Chondrocyte (in vitro differentiated cells): Measurements from ENCODE around the gene DGKI. TPM values are rescaled to one million over a fixed set of nuclear protein-coding genes. Genes with fewer than 3 reads are reported as not detected.

Experiments
- DNase-seq: peaks from one replicate; pipeline ENCODE4 v3.0.0; 2021; ENCODE audit warnings: mixed read lengths, low spot score
- H3K27ac Mint-ChIP-seq: one replicate; pipeline ENCODE4 v1.8.0; 2021; ENCODE audit warnings: mild to moderate bottlenecking, moderate library complexity, mixed read lengths; ENCODE audit not compliant: unreplicated experiment
- H3K27me3 Mint-ChIP-seq: 2 replicates; pipeline ENCODE4 v1.8.0; 2021; ENCODE audit warnings: low read depth, mixed read lengths
- H3K36me3 Mint-ChIP-seq: 2 replicates; pipeline ENCODE4 v1.8.0; 2021; ENCODE audit warnings: low read depth, mixed read lengths
- H3K4me1 Mint-ChIP-seq: 2 replicates; pipeline ENCODE4 v1.8.0; 2021; ENCODE audit warnings: low read depth, mild to moderate bottlenecking, mixed read lengths
- H3K4me3 Mint-ChIP-seq: one replicate; pipeline ENCODE4 v1.8.0; 2021; ENCODE audit warnings: mild to moderate bottlenecking, moderate library complexity, mixed read lengths; ENCODE audit not compliant: unreplicated experiment
- H3K9me3 Mint-ChIP-seq: 2 replicates; pipeline ENCODE4 v1.8.0; 2021; ENCODE audit warnings: low read depth, mixed read lengths
- CTCF ChIP-seq: fragments of 200-600 bp; sonication (generic); IDR thresholded peaks from 2 replicates; pipeline ENCODE4 v1.5.0; 2021; ENCODE audit warnings: antibody characterized with exemption, mild to moderate bottlenecking, moderate library complexity
- total RNA-seq: library from RNA; stranded (reverse); gene quantifications from 3 replicates; pipeline ENCODE4 v1.2.1, GENCODE V29; 2021

Gene DGKI
- total RNA-seq, 1 donor from 2014 or later = 15.3 TPM

DNA sequence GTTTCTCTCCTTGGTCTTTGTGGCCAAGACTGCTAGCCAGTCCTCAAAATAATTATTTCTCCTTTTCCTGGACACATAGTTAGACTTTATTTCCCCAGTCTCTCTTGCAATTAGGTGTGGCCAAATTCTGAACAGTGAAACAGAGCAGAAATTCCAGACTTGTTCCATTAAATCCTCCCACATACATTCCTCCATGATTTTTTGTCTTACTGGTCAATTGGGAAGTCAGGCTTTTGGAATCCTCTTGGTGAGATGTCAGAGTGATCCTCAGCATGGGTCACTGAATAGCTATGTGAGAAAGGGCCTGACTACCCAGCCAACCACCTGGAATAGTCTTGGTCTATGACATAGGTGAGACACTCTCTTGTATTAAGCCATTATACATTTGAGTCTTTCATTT, 164.2 kb downstream of the DGKI start:
- peak overlapping the region; percentile 90 for H3K27ac Mint-ChIP-seq
- TF ChIP-seq CTCF = no peak
- DNase-seq = no peak
- H3K27me3 Mint-ChIP-seq = no peaks in the 10 kb centered on the region
- no peak overlapping the region for H3K4me3 Mint-ChIP-seq
- peaks cover 18% of the 10 kb centered on the region for H3K36me3 Mint-ChIP-seq
- H3K4me1 Mint-ChIP-seq = peaks cover 66% of the 10 kb centered on the region
- H3K9me3 Mint-ChIP-seq = no peaks in the 10 kb centered on the region

- H3K27me3 Mint-ChIP-seq = no peaks in the 10 kb centered on the region
Observed at GRCh38 chr7:137681657-137682562, 164.9 kb downstream of the DGKI start.

GRCh38 chr7:137674551-137675409, 172.0 kb downstream of the DGKI start:
- H3K4me1 Mint-ChIP-seq = peaks cover 18% of the 10 kb centered on the region
- H3K27ac Mint-ChIP-seq = no peak overlapping the region
- no peak for TF ChIP-seq CTCF
- peaks cover 23% of the 10 kb centered on the region for H3K36me3 Mint-ChIP-seq
- no peaks in the 10 kb centered on the region for H3K27me3 Mint-ChIP-seq
- DNase-seq = no peak
- H3K9me3 Mint-ChIP-seq = no peaks in the 10 kb centered on the region
- H3K4me3 Mint-ChIP-seq = no peak overlapping the region

More at GRCh38 chr7:137681657-137682562, 164.9 kb downstream of the DGKI start:
- Mint-ChIP-seq H3K9me3 (no peaks in the 10 kb centered on the region), H3K4me3 (no peak overlapping the region), H3K4me1 (peaks cover 59% of the 10 kb centered on the region), H3K36me3 (peaks cover 18% of the 10 kb centered on the region), H3K27ac (peak overlapping the region; percentile 90)
- no peak for DNase-seq
- TF ChIP-seq CTCF = no peak

DNA sequence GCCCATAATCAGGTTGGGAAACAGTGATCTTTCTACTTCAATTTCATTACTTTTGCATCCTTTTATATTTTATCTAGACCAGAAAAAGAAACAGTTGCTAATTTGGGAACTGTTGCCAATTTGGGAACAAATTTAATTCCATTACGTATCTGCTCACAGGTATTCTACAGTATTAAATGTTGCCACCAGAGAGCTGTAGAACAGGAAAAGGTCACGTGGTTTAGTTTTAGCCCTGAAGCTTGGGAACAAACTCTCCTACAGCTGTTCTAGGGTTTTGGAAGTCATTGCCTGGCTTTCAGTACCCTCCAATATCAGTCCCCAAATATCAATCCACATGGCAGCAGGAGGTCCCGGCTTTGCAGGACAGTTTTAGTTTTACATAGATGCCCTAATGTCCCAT, 172.7 kb downstream of the DGKI start:
- H3K27me3 Mint-ChIP-seq = no peaks in the 10 kb centered on the region
- no peak overlapping the region for H3K27ac Mint-ChIP-seq
- no peak for TF ChIP-seq CTCF
- peaks cover 25% of the 10 kb centered on the region for H3K4me1 Mint-ChIP-seq
- peaks cover 23% of the 10 kb centered on the region for H3K36me3 Mint-ChIP-seq
- H3K9me3 Mint-ChIP-seq = no peaks in the 10 kb centered on the region
- H3K4me3 Mint-ChIP-seq = no peak overlapping the region
- no peak for DNase-seq

DNA sequence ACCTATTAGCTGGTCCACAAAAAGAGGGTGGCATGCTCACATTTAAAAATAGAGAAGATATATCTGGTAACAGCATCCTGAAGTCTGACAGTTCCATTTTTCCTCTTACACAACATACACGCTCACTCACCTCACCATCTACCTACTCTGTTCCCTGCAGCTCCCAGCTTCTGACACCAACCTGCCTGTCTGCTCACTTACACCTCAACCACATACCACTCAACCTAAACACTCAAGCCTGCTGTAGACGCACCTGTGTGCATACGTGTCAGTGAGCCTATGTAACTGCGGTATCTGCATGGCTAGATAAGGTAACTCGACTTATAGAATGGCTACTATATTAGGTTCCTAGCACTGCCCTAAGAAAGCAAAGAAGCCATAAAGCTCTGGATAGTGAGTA, 174.9 kb downstream of the DGKI start:
- DNase-seq = no peak
- H3K36me3 Mint-ChIP-seq = peaks cover 16% of the 10 kb centered on the region
- H3K4me1 Mint-ChIP-seq = peaks cover 46% of the 10 kb centered on the region
- no peaks in the 10 kb centered on the region for H3K9me3 Mint-ChIP-seq
- no peak overlapping the region for H3K27ac Mint-ChIP-seq
- no peak overlapping the region for H3K4me3 Mint-ChIP-seq
- no peaks in the 10 kb centered on the region for H3K27me3 Mint-ChIP-seq
- no peak for TF ChIP-seq CTCF
